Ascending aorta (tissue), 2 donors: Measurements from ENCODE around the gene HADHA. TPM values are rescaled to one million over a fixed set of nuclear protein-coding genes. Genes with fewer than 3 reads are reported as not detected.

ENCODE experiments used
- DNase-seq, 2 donors: peaks; one replicate each; pipeline ENCODE4 v3.0.0-alpha.2; 2019; ENCODE audit warnings: low spot score in 2 of 2
- H3K27ac ChIP-seq, 2 donors: fragments of 200-600 bp; sonication (generic); one replicate each; pipeline ENCODE4 v1.5.1; 2016 to 2017; ENCODE audit warnings: mild to moderate bottlenecking in 1 of 2
- H3K27me3 ChIP-seq: fragments of 200-600 bp; sonication (generic); one replicate; pipeline ENCODE4 v1.5.1; 2017
- H3K36me3 ChIP-seq, 2 donors: fragments of 200-600 bp; sonication (generic); one replicate each; pipeline ENCODE4 v1.5.1; 2016
- H3K4me1 ChIP-seq, 2 donors: fragments of 200-600 bp; sonication (generic); one replicate each; pipeline ENCODE4 v1.5.1; 2016 to 2017; ENCODE audit warnings: mild to moderate bottlenecking in 1 of 2
- H3K4me3 ChIP-seq, 2 donors: fragments of 200-600 bp; sonication (generic); one replicate each; pipeline ENCODE4 v1.5.1; 2016 to 2017; ENCODE audit warnings: mild to moderate bottlenecking in 1 of 2
- H3K9me3 ChIP-seq, 2 donors: fragments of 200-600 bp; sonication (generic); one replicate each; pipeline ENCODE4 v1.5.1; 2016
- intact Hi-C: fragments of 100-400 bp; cut with DNase I; formaldehyde crosslinking; loops from one replicate; pipeline ENCODE4 v1.15.1; 2023
- total RNA-seq: library from RNA; depleted of rRNA; stranded (reverse); fragments of >200 nt; gene quantifications from one replicate; pipeline ENCODE4 v1.1.0, GENCODE V29; 2016
- TF ChIP-seq, protein P1 (sequence below), 3 experiments: fragments of 200-600 bp in 2 of 3; fragments of 450-650 bp in 1 of 3; sonication (generic) in 2 of 3; IDR thresholded peaks; one replicate each; pipeline ENCODE4 v1.5.1; 2016 to 2019; ENCODE audit warnings: antibody characterized with exemption in 3 of 3, mild to moderate bottlenecking in 1 of 3, moderate library complexity in 1 of 3

Gene HADHA
- total RNA-seq, 1 donor from 2014 or later, result 49.5 TPM

DNA sequence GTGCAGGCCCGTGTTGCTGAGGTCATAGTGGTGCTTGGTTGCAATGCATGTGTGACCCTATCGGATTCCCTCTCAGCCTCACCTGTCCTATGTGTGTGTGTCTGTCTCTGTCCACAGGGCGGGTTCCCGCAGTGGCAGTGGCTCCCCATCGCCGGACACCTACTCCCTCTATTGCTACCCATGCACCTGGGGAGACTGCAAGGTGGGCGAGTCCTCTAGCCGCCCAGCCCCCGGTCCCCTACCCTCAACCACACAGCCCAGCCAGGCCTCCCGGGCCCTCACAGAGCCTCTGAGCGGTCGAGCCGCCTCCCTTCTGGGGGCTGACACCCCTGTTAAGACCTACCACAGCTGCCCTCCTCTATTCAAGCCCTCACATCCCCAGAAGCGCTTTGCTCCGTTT is 57.3 kb downstream of the HADHA start:
- Histone ChIP-seq H3K4me3 (no peak overlapping the region), H3K27ac (no peak overlapping the region), H3K27me3 (no peaks in the 10 kb centered on the region), H3K36me3 (peaks cover 11 to 19% of the 10 kb centered on the region in 2 donors), H3K4me1 (no peaks in the 10 kb centered on the region), H3K9me3 (no peaks in the 10 kb centered on the region)
- TF ChIP-seq, protein P1, sequence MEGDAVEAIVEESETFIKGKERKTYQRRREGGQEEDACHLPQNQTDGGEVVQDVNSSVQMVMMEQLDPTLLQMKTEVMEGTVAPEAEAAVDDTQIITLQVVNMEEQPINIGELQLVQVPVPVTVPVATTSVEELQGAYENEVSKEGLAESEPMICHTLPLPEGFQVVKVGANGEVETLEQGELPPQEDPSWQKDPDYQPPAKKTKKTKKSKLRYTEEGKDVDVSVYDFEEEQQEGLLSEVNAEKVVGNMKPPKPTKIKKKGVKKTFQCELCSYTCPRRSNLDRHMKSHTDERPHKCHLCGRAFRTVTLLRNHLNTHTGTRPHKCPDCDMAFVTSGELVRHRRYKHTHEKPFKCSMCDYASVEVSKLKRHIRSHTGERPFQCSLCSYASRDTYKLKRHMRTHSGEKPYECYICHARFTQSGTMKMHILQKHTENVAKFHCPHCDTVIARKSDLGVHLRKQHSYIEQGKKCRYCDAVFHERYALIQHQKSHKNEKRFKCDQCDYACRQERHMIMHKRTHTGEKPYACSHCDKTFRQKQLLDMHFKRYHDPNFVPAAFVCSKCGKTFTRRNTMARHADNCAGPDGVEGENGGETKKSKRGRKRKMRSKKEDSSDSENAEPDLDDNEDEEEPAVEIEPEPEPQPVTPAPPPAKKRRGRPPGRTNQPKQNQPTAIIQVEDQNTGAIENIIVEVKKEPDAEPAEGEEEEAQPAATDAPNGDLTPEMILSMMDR (IDR thresholded peaks at IDR 0.05), result no peak
- intact Hi-C loops, result loop anchor here (5.0 to 10.0 kb wide), 2 partner anchors 140 to 202 kb away; partner anchors contain the start of gene KIF3C
- DNase-seq, result peak in 1 of 2 donors; percentile 61

GRCh38 chr2:26185954-26186770 is 58.3 kb downstream of the HADHA start:
- peak in 1 of 2 donors; percentile 58 for DNase-seq
- Histone ChIP-seq H3K36me3 (peaks cover 6 to 10% of the 10 kb centered on the region in 2 donors), H3K27me3 (no peaks in the 10 kb centered on the region), H3K27ac (peak overlapping the region; percentile 67 to 73), H3K9me3 (no peaks in the 10 kb centered on the region), H3K4me3 (peak overlapping the region; percentile 73 to 82), H3K4me1 (no peaks in the 10 kb centered on the region)
- intact Hi-C loops, result loop anchor here (5.0 to 10.0 kb wide), 2 partner anchors 141 to 201 kb away; partner anchors contain the start of gene KIF3C
- TF ChIP-seq, protein P1 (IDR thresholded peaks at IDR 0.05), result no peak

DNA sequence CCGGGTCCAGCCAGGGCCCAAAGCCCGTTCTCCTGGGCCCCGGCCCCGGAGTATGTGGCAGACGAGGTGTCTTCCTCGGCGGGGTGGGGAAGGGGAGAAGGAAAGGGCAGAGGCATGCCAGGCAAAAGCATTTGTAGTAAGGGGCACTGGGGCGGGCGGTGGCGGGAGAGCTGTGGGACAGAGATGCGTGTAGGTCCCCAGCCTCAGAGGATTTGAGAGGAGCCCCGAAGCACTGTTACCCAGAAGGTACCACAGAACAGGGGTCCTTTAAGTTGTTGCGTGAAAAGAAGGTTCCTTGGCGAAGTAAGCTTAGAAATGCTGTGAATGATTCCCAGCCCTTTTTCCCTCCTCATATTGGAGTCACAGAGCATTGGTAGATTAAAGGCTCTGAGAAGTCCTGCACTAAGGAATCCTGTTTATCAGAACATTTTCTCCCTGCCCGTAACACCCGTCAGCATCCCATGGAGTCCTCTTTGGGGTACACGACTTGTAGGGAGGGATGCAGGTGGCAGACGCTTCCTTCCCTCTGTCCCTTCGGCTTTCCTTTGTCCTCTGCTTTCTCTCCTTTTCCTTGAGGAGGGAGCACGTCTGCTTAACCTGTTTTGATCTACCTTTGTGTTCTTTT is 59.0 kb downstream of the HADHA start:
- TF ChIP-seq, protein P1 (IDR thresholded peaks at IDR 0.05), result no peak
- Histone ChIP-seq H3K27me3 (no peaks in the 10 kb centered on the region), H3K36me3 (peaks cover 0 to 2% of the 10 kb centered on the region in 2 donors), H3K4me3 (peak overlapping the region; percentile 73 to 82), H3K4me1 (no peaks in the 10 kb centered on the region), H3K27ac (peak overlapping the region; percentile 67 to 73), H3K9me3 (no peaks in the 10 kb centered on the region)
- no peak for DNase-seq
- intact Hi-C loops, result loop anchor here (5.0 to 10.0 kb wide), 2 partner anchors 142 to 201 kb away; partner anchors contain the start of gene KIF3C

- Histone ChIP-seq H3K9me3 (no peaks in the 10 kb centered on the region), H3K4me1 (no peaks in the 10 kb centered on the region), H3K4me3 (peak overlapping the region; percentile 73 to 82), H3K27me3 (no peaks in the 10 kb centered on the region), H3K27ac (peak overlapping the region; percentile 67 to 73), H3K36me3 (no peaks in the 10 kb centered on the region)
- intact Hi-C loops, result loop anchor here (1.0 to 10.0 kb wide), 3 partner anchors 143 to 233 kb away; partner anchors contain the start of gene KIF3C
- peak; percentile 19 to 89 for DNase-seq
- TF ChIP-seq, protein P1 (IDR thresholded peaks at IDR 0.05), result peak; percentile 44 to 87 (median 58)
These were observed 59.7 kb downstream of the HADHA start for GRCh38 chr2:26184555-26185303.

GRCh38 chr2:26184121-26184520 is 60.3 kb downstream of the HADHA start:
- TF ChIP-seq, protein P1 (IDR thresholded peaks at IDR 0.05), result no peak
- no peak for DNase-seq
- Histone ChIP-seq H3K27me3 (no peaks in the 10 kb centered on the region), H3K4me3 (peak overlapping the region; percentile 73 to 82), H3K4me1 (peaks cover 0 to 3% of the 10 kb centered on the region in 2 donors), H3K27ac (peak overlapping the region in 1 of 2 donors; percentile 56), H3K9me3 (no peaks in the 10 kb centered on the region), H3K36me3 (no peaks in the 10 kb centered on the region)
- intact Hi-C loops, result loop anchor here (1.0 to 10.0 kb wide), 2 partner anchors 199 to 233 kb away; partner anchors contain the start of gene KIF3C
